Breast epithelium (tissue), 3 donors: ENCODE data around the gene BRD9.

Source experiments
- POLR2AphosphoS5 ChIP-seq, 3 donors: sonication (generic); formaldehyde crosslinking; IDR thresholded peaks; one replicate each; pipeline ENCODE4 v1.6.1; 2017; ENCODE audit warnings: antibody characterized with exemption in 3 of 3
- TF ChIP-seq, protein P1 (sequence below), 3 donors: fragments of 450-650 bp; IDR thresholded peaks; one replicate each; pipeline ENCODE4 v1.5.1; 2016 to 2017; ENCODE audit warnings: antibody characterized with exemption in 3 of 3, mild to moderate bottlenecking in 3 of 3, moderate library complexity in 3 of 3

DNA sequence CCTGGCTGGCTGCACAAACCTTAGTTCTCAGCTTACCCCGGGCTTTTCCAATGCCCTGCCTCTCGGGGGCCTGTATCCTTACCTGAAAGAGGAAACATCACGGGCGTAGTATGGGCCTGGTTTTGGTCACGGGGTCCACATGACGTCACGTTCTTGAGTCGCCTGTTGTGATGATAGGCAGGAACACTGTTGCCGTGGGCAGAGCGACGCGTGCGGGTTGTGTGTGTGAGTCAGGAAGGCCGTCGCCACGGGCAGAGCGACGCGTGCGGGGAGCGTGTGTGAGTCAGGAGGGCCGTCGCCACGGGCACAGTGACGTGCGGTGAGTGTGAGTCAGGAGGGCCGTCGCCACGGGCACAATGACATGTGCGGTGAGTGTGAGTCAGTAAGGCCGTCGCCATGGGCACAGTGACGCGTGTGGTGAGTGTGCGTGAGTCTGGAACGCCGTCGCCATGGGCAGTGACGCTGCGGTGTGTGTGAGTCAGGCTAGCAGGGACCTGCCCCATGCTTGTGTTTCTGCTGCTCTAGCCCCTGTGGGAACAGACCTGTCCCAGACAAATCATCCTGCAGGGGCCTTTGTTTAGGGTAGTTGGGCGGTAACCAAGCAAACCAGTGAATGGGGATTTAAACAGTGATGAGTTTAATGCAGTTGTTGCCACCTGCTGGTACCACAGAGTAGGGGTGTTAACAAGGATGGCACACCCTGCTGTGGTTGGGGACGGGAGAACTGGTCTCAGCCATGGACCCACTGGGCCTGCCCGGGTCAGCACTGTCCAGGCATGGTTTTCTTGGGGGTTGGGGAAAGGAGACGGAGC lies 19.9 kb upstream of the BRD9 start:
- TF ChIP-seq, protein P1, sequence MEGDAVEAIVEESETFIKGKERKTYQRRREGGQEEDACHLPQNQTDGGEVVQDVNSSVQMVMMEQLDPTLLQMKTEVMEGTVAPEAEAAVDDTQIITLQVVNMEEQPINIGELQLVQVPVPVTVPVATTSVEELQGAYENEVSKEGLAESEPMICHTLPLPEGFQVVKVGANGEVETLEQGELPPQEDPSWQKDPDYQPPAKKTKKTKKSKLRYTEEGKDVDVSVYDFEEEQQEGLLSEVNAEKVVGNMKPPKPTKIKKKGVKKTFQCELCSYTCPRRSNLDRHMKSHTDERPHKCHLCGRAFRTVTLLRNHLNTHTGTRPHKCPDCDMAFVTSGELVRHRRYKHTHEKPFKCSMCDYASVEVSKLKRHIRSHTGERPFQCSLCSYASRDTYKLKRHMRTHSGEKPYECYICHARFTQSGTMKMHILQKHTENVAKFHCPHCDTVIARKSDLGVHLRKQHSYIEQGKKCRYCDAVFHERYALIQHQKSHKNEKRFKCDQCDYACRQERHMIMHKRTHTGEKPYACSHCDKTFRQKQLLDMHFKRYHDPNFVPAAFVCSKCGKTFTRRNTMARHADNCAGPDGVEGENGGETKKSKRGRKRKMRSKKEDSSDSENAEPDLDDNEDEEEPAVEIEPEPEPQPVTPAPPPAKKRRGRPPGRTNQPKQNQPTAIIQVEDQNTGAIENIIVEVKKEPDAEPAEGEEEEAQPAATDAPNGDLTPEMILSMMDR (IDR thresholded peaks at IDR 0.05): no peak
- TF ChIP-seq POLR2AphosphoS5 (IDR thresholded peaks at IDR 0.05): no peak
